ENCODE results near the gene SH2D3C.

DNA sequence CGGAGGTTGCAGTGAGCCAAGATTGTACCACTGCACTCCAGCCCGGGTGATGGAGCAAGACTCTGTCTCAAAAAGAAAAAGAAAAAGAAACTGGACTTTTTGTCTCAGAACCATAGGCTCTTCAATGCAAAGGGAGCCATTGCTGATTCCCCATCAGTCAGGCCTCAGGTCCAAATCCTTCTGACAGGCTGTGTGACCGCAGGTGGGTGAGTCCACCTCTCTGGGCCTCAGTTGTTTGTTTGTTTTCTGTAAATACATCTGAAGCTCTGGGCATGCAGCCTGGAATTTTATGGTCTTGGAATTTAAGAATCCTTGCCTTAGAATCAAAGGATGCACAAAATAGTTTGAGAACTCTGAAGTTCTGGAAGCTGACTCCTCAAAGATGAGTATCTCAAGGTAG, 22.2 kb downstream of the SH2D3C start:
- TF ChIP-seq POLR2A (IDR thresholded peaks at IDR 0.05), result no peak
- TF ChIP-seq, protein P1, sequence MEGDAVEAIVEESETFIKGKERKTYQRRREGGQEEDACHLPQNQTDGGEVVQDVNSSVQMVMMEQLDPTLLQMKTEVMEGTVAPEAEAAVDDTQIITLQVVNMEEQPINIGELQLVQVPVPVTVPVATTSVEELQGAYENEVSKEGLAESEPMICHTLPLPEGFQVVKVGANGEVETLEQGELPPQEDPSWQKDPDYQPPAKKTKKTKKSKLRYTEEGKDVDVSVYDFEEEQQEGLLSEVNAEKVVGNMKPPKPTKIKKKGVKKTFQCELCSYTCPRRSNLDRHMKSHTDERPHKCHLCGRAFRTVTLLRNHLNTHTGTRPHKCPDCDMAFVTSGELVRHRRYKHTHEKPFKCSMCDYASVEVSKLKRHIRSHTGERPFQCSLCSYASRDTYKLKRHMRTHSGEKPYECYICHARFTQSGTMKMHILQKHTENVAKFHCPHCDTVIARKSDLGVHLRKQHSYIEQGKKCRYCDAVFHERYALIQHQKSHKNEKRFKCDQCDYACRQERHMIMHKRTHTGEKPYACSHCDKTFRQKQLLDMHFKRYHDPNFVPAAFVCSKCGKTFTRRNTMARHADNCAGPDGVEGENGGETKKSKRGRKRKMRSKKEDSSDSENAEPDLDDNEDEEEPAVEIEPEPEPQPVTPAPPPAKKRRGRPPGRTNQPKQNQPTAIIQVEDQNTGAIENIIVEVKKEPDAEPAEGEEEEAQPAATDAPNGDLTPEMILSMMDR (IDR thresholded peaks at IDR 0.05 in 4 of 5, conservative IDR thresholded peaks at IDR 0.05 in 1 of 5), result no peak

Data from gastrocnemius medialis (tissue), 4 donors.